Kasumi-1 (cell line): ENCODE data around the gene CAMLG.

Experiments used
- DNase-seq, 2 experiments: peaks; one replicate each; lab custom pipeline; 2025; lab: John Stamatoyannopoulos, UW

The CAMLG gene

DNA sequence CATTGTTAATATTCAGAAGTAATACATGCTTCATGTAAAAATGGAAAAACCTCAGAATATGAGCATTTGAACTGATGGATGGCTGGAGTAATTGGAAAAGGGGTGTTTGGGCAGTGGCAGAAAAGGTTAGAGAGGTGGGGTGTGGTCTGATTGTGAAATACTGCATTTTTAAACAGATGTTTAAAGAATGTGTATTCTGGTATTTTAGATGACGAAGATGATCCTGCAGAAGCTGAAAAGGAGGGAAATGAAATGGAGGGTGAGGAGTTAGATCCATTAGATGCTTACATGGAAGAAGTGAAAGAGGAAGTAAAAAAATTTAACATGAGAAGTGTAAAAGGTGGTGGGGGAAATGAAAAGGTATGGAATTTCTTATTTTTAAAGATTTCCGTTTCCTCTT lies 39.0 kb downstream of the CAMLG start:
- DNase-seq: no peak

DNA sequence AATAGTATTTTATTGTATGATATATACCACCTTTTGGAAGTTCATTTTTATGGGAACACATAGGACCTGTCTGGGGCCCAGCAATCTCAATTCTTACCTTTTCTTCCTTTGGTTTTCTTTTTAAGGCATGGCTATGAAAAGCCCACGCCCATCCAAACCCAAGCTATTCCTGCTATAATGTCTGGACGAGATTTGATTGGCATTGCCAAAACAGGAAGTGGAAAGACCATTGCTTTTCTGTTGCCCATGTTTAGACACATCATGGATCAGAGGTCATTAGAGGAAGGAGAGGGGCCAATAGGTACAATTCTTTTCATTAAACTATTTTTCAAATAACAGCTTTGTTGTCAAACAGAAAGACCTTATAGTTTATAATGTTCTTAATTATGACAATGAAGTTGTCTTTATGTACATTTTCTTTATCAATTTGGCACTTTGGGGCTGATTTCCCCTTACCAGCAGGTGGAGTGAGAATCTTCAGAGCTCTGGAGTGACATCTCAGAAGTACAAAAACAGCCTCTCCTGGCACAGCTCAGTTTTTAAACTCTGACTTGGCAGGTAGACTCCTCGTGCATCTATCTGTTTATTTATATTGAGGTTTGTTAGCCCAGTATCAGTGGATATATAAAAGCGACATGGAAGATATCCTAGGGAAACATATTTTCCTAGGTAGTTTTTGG lies 46.0 kb downstream of the CAMLG start:
- peak in 1 of 2 experiments; percentile 2 for DNase-seq

DNA sequence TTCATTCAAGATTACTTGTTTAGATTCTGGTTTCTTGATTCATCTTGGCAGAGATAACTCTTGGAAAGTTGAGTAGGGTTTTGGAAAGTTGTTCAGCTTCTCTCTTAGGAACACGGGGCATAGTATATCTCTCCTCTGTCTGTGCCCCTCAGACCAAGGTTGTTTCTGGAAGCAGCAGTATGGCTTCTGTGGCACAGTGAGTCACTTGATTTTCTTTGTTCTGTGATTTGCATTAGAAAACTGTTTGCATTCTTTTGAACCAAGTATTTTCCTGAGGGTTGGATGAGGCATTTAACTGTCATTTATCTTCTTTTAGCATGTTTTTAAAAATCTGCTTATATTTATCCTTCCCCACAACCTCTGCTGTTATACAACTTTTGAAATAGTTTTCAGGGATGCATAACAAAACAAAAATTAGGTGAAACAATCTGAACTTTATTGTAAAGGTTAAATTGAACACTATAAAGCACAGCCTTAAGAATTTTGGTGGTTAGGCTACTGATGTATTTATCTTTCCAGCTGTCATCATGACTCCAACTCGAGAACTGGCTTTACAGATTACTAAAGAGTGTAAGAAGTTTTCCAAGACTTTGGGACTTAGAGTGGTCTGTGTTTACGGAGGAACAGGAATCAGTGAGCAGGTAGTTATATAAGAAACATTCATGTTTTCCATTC lies 46.7 kb downstream of the CAMLG start:
- DNase-seq: no peak

DNA sequence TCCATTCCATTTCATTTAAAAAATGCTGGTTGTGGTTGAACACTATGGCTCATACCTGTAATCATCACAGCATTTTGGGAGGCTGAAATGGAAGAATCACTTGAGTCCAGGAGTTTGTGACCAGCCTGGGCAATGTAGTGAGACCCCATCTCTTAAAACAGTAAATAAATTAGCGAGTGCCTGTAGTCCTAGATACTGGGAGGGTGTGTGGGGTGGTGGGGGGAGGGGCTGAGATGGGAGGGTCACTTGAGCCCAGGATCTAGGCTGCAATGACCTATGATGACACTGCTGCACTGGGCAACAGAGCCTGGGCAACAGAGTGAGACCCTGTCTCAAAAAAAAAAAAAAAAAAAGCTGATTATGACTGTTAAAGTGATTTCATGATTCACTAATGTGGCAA lies 49.3 kb downstream of the CAMLG start:
- no peak for DNase-seq

DNA sequence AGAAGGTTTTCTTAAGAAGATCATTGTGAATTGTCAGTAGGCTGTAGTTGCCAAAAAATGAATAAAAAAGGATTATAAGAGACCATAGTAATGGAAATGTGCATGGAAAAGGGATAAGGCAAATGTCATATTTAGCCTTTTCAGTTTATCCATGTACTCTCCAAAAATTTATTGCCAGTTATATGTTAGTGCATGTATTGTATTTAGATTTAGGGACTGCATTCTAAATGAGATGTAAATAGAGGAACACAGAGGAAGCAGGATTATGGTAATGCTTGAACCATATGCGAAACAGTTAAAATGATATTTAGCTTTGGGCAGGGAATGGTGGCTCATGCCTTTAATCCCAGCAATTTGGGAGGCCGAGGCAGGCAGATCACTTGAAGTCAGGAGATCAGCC lies 53.2 kb downstream of the CAMLG start:
- no peak for DNase-seq

DNA sequence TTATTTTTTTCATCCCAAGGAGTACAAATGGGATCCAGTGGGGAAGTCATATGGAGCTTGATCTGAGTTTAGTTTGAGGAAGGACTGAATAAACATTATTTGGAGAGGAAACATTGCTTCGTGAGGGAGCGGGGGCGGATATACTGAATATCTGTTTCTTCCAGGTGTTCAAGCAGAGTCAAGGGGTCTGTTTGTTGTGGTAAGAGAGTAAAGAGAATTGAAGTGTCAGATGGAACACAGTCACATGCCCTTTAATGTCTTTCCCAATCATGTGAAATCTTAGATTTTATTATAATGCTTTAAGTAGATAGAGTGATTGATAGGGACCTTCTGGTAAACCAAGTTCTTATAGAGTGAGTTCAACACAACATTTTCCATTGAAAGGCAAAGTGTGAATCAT lies 53.9 kb downstream of the CAMLG start:
- DNase-seq: no peak

DNA sequence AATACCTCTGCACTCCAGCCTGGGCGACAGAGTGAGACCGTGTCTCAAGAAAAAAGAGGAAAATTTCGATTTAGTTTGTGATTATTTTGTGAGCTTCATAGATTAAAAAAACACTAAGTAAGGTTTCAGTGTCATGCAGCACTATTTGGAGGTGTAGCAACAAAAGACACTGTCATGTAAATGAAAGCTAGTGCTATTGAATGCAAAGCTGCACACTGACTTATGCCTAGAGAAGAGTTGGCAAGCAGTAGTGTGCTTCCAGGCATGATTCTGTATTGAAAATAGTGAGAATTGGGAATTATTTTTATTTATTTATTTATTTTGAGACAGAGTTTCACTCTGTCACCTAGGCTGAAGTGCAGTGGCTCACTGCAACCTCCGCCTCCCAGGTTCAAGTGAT lies 54.8 kb downstream of the CAMLG start:
- no peak for DNase-seq

DNA sequence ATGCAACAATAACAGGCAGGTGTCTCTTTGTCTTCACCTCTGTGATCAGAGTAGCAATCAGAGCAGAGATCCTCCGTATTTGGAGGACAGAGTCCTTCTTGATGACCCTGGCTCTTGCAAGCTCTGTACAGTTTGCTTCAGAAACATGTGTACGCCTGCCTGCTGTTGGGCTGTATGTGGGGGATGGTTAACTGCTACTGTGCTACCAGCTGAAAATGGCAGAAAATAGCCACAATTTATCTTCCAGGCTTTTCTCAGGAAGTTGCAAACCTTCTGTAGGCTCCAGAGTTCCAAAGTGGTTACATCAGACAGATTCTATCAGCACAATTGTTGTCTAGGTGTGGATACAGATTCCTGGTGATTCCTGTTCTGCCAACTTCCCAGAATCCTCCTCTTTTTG lies 55.7 kb downstream of the CAMLG start:
- no peak for DNase-seq

DNA sequence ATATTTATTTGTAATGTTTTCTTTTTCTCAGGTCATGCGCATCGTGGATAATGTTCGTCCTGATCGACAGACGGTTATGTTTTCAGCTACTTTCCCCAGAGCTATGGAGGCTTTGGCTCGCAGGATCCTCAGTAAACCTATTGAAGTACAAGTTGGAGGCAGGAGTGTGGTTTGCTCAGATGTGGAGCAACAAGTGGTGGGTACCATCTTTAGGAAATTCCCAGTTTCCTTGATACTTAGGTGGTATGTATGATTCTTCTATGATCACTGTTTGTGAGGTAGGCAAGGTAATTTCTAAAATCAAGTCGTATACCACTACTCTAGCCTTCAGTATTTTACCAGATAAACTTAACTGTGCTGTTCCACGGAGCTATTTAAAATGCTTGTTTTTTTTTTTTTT lies 56.5 kb downstream of the CAMLG start:
- DNase-seq: no peak

DNA sequence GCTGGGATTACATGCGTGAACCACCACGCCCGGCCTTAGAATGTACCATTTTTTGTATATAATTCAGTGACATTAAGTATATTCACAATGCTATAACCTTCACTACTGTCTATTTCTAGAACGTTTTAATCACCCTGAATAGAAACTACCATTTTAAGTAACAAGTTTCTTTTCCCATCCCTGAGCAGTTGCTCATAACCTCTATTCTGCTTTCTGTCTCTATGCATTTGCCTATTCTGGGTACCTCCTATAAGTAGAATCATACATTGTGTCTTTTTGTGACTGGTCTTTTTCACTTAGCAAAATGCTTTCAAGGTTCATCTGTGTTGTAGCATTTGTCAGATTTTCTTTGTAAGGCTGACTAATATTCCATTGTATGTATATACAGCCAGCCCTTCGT lies 60.1 kb downstream of the CAMLG start:
- DNase-seq: no peak
